HG02610 (cell line): ENCODE results near the gene ZNF597.

Experiments used
- ATAC-seq: cut with Tn5 transposase; IDR thresholded peaks from one replicate; pipeline ENCODE4 v1.9.1; 2021; ENCODE audit warnings: mild to moderate bottlenecking, moderate library complexity; ENCODE audit not compliant: unreplicated experiment

Gene ZNF597

GRCh38 chr16:3457434-3458252 lies 14.3 kb upstream of the ZNF597 start:
- peak; percentile 72 for ATAC-seq

GRCh38 chr16:3454631-3455147 lies 11.4 kb upstream of the ZNF597 start:
- no peak for ATAC-seq

GRCh38 chr16:3454093-3454492 lies 10.8 kb upstream of the ZNF597 start:
- ATAC-seq, result no peak

- no peak for ATAC-seq
These were observed 706 bp upstream of the ZNF597 start for GRCh38 chr16:3444032-3444388.

DNA sequence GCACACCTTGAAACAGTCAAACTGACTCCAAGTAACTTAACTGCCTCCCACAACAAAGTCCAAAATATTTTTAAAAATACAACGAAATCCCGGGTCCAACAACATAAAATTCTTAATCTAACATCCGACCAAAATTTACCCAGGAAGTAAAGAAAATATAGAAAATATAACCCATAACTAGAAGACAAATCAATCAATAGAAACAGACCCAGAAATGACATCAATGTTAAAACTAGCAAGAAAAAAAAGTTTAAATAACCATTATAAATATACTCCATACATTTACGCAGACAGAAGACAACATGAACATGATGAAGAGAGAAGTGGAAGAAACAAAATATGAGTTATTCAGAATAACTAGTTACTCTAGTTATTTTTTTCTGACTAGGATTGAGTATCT lies 3.7 kb downstream of the ZNF597 start:
- ATAC-seq, result no peak

DNA sequence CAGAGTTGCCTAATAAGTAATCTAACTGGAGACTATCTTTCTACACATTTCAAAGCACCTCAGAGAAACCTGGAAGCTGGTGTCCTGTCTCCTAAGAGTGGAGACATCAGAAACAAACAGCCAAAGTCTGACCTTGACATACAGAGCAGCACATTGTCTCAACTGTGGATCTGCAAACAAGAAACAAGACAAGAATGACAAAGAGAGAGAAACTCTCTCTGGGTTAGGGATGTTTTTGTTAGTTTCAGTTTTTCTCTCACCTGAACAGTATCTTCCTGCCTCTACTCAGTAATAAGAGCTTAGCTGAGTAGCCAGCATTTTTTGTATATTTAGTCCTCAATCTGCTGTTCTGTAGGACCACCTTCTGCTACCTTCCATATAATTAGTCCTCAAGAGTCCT lies 8.9 kb downstream of the ZNF597 start:
- ATAC-seq, result no peak

- no peak for ATAC-seq
These were observed 11.5 kb downstream of the ZNF597 start for GRCh38 chr16:3431779-3432219.

DNA sequence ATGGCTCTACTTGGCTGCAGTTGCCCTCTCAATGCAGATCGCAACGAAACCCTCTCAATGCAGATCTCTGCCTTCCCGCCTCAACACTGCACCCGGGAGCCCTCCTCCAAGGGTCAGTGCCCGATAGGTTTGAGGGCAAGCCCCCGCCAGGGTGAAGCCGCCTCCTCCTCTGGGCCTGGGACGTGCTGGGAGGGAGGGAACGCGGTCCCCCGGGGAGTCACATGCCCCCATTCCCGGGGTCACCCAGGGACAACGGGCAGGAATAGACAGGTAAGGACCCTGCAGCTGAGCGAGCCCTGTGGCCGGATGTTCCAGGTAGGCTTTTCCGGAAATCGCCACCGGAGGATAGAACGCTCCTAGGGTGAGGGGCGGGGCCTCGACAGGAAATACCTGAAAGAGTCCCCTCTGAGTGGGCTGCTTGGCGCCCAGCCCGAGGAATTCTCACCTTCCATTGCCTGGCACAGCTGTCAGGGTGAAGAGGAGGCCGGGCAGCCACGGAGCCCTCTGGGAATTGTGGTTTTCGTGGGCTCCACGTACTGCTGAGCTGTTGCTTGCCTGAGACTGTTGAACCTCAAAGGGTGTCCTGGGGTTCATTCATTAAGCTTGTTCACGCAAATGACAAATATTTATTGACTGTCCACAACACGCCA lies 29.4 kb downstream of the ZNF597 start:
- ATAC-seq, result no peak

DNA sequence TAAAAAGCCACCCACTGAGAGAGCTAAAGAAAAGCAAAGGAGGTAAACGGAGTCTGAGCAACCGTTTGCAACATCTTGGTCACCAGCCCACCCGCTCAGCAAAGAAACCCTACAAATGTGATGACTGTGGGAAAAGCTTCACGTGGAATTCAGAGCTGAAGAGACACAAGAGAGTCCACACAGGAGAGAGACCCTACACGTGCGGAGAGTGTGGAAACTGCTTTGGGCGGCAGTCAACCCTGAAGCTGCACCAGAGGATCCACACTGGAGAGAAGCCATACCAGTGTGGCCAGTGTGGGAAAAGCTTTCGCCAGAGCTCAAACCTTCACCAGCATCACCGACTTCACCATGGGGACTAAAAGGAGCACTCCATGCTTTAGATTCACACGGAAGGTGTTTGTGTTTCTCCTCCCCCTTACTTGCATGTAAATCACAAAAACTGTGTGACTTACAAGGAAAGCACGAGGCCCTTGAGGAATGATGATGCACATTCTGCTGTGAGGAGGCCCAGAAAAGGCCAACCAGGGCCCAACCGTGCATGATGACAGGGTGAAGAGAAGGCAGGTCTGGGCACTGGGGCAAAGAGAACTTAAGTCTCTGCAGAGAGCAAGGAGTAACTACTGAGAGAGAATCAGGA lies 34.6 kb downstream of the ZNF597 start:
- ATAC-seq, result no peak

DNA sequence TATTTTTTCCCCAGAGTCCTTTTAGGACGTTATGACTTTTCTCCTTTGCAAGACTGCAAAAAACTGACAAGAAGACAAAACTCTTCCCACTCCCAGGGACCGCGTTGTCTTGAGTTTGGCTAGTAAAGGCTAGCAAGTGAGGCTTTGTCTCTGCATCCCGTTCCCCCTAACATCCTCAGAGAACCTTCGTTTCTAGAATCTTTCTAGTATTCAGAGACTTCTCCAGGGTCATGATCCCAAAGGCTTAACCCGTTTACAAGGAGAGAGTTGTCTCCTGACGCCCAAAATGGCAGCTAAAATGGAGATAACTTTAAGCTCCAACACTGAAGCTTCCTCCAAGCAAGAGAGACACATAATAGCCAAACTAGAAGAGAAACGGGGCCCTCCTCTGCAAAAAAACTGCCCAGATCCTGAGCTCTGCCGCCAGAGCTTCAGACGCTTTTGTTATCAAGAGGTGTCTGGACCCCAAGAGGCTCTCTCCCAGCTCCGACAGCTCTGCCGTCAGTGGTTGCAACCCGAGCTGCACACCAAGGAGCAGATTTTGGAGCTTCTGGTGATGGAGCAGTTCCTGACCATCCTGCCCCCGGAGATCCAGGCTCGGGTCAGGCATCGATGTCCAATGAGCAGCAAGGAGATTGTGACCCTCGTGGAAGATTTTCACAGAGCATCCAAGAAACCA lies 41.4 kb downstream of the ZNF597 start:
- ATAC-seq, result no peak

DNA sequence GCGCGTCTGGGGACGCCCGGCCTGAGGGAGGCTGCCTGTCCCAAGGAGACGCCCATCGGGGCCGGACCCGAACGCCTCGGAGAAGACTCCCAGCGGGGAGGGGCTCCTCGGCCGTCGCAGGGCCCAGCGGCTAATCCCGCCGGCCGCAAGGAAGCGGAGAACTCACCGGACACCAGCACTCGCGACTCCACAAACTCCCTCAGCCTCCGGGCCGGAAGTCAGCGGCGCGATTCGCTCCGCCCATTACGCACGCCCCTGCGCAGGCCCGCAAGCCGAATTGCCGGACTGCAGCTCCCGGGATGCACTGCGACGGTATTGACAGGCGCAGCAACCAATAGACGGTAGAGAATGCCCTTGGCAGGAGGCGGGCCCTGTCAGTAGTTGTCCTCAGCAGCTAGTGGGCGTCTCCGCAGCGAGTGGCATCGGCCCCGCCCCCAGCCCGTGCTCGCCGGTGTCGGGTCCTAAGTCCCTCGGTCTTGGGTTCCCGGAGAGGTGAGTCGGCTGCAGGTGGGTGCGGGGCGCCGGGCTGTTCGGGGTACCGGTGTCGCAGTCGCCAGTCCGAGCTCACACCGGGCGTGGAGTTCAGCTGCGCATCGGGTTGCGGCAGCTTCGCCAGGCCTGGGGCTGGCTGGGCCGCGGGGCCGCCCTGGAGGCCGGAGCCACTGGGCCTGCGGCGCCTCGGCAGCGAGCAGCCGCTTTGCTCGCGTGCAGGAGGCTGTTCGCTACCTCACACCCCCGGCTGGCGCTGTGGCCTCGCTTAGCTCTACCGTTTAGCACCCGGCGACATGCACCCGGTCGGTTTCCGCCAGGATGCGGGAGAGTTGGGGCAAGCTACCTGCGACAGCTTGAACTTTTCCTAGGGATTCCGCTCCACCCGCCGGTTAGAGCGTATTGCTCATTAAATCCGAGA lies 42.3 kb downstream of the ZNF597 start, which contains the start of the genes ZNF174 and ZSCAN32:
Gene ZNF174 (plus strand): TSS at position 437 of the 910 bp plus-strand sequence. CDS start 790 bp downstream, outside the sequence.
Gene ZSCAN32 (minus strand): TSS at position 226 of the 910 bp plus-strand sequence. CDS start 3,447 bp downstream, outside the sequence.
- ATAC-seq, result peak; percentile 97

- no peak for ATAC-seq
These were observed 42.9 kb downstream of the ZNF597 start for GRCh38 chr16:3400446-3400778.

DNA sequence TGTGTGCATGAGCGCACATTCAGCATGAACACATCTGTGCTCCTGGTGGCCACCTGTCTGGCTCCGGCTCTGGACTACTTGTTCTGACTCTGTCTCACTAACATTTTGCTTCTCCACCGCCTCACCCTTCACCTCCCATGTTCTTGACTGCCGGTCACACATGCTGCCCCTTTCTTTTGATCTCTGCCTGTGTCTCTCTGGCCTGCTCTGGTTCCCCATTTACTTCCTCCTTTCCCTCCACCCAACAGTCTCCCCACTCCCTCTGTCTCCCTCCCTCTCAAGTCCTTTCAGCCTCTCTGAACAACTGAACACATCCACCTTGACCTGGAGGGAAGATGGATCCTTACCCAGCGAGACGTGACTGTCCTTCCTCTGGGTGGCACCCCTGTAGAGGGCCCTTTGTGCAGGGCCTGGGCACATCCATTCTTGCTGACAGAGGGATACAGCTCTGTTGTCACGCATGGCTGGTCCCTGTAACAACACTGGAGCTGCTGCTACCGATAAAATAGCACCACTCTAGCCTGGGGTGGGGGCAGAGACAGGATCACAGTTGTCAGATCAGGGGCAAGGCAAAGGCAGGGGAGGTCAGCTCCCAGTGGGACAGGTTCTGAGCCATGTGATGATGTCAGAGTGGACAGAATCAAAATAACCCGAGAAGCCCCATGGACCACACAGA lies 53.5 kb downstream of the ZNF597 start:
- no peak for ATAC-seq

GRCh38 chr16:3388325-3388724 lies 55.0 kb downstream of the ZNF597 start:
- no peak for ATAC-seq

DNA sequence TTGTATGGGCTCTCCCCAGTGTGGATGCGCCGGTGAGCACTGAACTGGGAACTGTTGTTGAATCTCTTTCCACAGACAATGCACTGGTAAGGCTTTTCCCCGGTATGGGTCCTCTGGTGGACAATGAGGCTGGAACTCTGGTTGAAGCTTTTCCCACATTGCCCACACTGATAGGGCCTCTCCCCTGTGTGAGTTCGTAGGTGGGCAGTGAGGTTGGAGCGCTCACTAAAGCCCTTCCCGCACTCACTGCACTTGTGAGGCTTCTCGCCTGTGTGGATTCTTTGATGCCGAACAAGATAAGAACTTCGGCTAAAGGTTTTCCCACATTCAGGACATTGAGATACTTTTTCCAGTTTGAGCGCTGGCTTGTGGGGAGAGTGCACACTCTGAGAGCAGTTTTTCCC lies 60.3 kb downstream of the ZNF597 start:
- no peak for ATAC-seq
